ENCODE results near the gene EEPD1. TPM values are rescaled to one million over a fixed set of nuclear protein-coding genes. Genes with fewer than 3 reads are reported as not detected.

EEPD1 gene
- total RNA-seq, 1 donor from 2014 or later = 5.4 TPM

DNA sequence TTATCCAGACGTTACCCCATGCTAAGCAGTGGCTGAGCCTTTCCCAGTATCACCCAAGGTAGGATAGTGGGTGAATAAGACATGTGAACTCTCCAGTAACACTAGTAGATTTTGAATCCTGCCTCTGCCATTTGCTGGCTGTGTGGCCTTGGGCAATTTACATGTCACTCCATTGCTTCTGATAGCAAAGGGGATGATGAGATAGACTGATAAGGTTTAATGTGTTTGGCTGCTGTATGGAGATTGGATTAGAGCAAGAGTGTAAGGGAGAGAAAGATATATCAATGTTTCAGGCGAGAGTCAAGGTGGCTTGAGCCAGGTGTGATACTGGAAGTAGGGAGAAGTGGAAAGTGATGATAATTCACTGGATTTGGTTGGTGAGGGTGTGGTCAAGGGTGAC, 40.1 kb upstream of the EEPD1 start:
- DNase-seq (ENCODE audit: low read depth) (no peak), FAIRE-seq (no peak)
- no peak overlapping the region for H3K4me3 ChIP-seq (ENCODE audit: insufficient read depth, low read depth, low read length)
- H2AFZ ChIP-seq (ENCODE audit: low read depth, low read length) = no peak overlapping the region
- Mint-ChIP-seq H3K27me3 (ENCODE audit: low read depth, unreplicated experiment) (no peaks in the 10 kb centered on the region), H3K27ac (ENCODE audit: unreplicated experiment) (no peak overlapping the region), H3K9me3 (ENCODE audit: unreplicated experiment) (peaks cover 2% of the 10 kb centered on the region), H3K4me3 (ENCODE audit: unreplicated experiment) (no peak overlapping the region), H3K4me1 (ENCODE audit: low read depth, unreplicated experiment) (peaks cover 28% of the 10 kb centered on the region), H3K36me3 (ENCODE audit: low read depth, unreplicated experiment) (no peaks in the 10 kb centered on the region)
- H3K79me2 ChIP-seq (ENCODE audit: insufficient read depth, low read length) = no peaks in the 10 kb centered on the region
- H3K27me3 ChIP-seq (ENCODE audit: insufficient read depth, low read length) = no peaks in the 10 kb centered on the region
- TF ChIP-seq CTCF (IDR thresholded peaks at IDR 0.05; ENCODE audit: insufficient read depth, low read depth, low read length) = no peak
- TF ChIP-seq EZH2 (IDR thresholded peaks at IDR 0.05; ENCODE audit: insufficient read depth, low read length) = no peak
- no peak overlapping the region for H3K4me2 ChIP-seq (ENCODE audit: low read length)
- H3K27ac ChIP-seq (ENCODE audit: low read depth, low read length) = no peak overlapping the region
- peaks cover 32% of the 10 kb centered on the region for H3K4me1 ChIP-seq (ENCODE audit: insufficient read depth, low read length)
- no peaks in the 10 kb centered on the region for H4K20me1 ChIP-seq (ENCODE audit: insufficient read depth, low read length)
- no peaks in the 10 kb centered on the region for H3K9me3 ChIP-seq (ENCODE audit: insufficient read depth, low read depth, low read length)
- H3K36me3 ChIP-seq (ENCODE audit: insufficient read depth, low read length) = no peaks in the 10 kb centered on the region
- H3K9ac ChIP-seq (ENCODE audit: low read length) = no peak overlapping the region

- H3K4me1 Mint-ChIP-seq (ENCODE audit: low read depth, unreplicated experiment) = peaks cover 34% of the 10 kb centered on the region
- H3K27me3 Mint-ChIP-seq (ENCODE audit: low read depth, unreplicated experiment) = no peaks in the 10 kb centered on the region
These were observed 38.7 kb upstream of the EEPD1 start for GRCh38 chr7:36114355-36114754.

More at GRCh38 chr7:36114355-36114754, 38.7 kb upstream of the EEPD1 start:
- H4K20me1 ChIP-seq (ENCODE audit: insufficient read depth, low read length) = no peaks in the 10 kb centered on the region
- no peak overlapping the region for H3K4me3 ChIP-seq (ENCODE audit: insufficient read depth, low read depth, low read length)
- no peak overlapping the region for H2AFZ ChIP-seq (ENCODE audit: low read depth, low read length)
- H3K4me3 Mint-ChIP-seq (ENCODE audit: unreplicated experiment) = no peak overlapping the region
- H3K9me3 ChIP-seq (ENCODE audit: insufficient read depth, low read depth, low read length) = no peaks in the 10 kb centered on the region
- H3K4me2 ChIP-seq (ENCODE audit: low read length) = no peak overlapping the region
- no peaks in the 10 kb centered on the region for H3K27me3 ChIP-seq (ENCODE audit: insufficient read depth, low read length)
- H3K9me3 Mint-ChIP-seq (ENCODE audit: unreplicated experiment) = peaks cover 2% of the 10 kb centered on the region
- FAIRE-seq (no peak), DNase-seq (ENCODE audit: low read depth) (no peak)
- no peak overlapping the region for H3K27ac ChIP-seq (ENCODE audit: low read depth, low read length)
- no peak overlapping the region for H3K27ac Mint-ChIP-seq (ENCODE audit: unreplicated experiment)
- no peaks in the 10 kb centered on the region for H3K36me3 ChIP-seq (ENCODE audit: insufficient read depth, low read length)
- H3K4me1 ChIP-seq (ENCODE audit: insufficient read depth, low read length) = peaks cover 44% of the 10 kb centered on the region
- no peaks in the 10 kb centered on the region for H3K36me3 Mint-ChIP-seq (ENCODE audit: low read depth, unreplicated experiment)
- TF ChIP-seq CTCF (IDR thresholded peaks at IDR 0.05; ENCODE audit: insufficient read depth, low read depth, low read length) (no peak), EZH2 (IDR thresholded peaks at IDR 0.05; ENCODE audit: insufficient read depth, low read length) (no peak)
- no peaks in the 10 kb centered on the region for H3K79me2 ChIP-seq (ENCODE audit: insufficient read depth, low read length)
- H3K9ac ChIP-seq (ENCODE audit: low read length) = no peak overlapping the region

Data from astrocyte (in vitro differentiated cells and primary cell).